T-helper 17 cell (primary cell): Measurements from ENCODE around the gene PMF1. TPM values are rescaled to one million over a fixed set of nuclear protein-coding genes. Genes with fewer than 3 reads are reported as not detected.
"Not testable (repeated sequence)": the region's sequence is repeated elsewhere in the genome, so short reads cannot be mapped to it uniquely, and the experiment has no call there.

Experiments
- ATAC-seq: fragments of 150-1000 bp; cut with Tn5 transposase; 2 replicates; pipeline ENCODE4 v1.10.0; 2021; ENCODE audit warnings: mild to moderate bottlenecking, moderate library complexity
- DNase-seq, 3 donors: peaks; one replicate each; pipeline versions ENCODE4 v3.0.0 to v3.0.0-alpha.2; 2020 to 2021
- H3K9me3 ChIP-seq: one replicate; pipeline ENCODE4 v1.7.0; 2013; ENCODE audit warnings: low read length, mild to moderate bottlenecking; ENCODE audit not compliant: control insufficient read depth, poor library complexity, severe bottlenecking
- H3K27ac Mint-ChIP-seq: one replicate; pipeline ENCODE4 v1.8.0; 2022; ENCODE audit warnings: mild to moderate bottlenecking, moderate library complexity, mixed read lengths
- H3K27me3 Mint-ChIP-seq: one replicate; pipeline ENCODE4 v1.8.0; 2022; ENCODE audit warnings: mixed read lengths
- H3K36me3 Mint-ChIP-seq: one replicate; pipeline ENCODE4 v1.8.0; 2022; ENCODE audit warnings: low read depth, mixed read lengths
- H3K4me1 Mint-ChIP-seq: one replicate; pipeline ENCODE4 v1.8.0; 2022; ENCODE audit warnings: mild to moderate bottlenecking, mixed read lengths
- H3K4me3 Mint-ChIP-seq: one replicate; pipeline ENCODE4 v1.8.0; 2022; ENCODE audit warnings: mild to moderate bottlenecking, moderate library complexity, mixed read lengths
- total RNA-seq, 4 donors: library from RNA in 2 of 4; stranded (reverse) in 2 of 4; gene quantifications; one replicate each; pipeline ENCODE4 v1.2.3 and lab custom pipeline; 2022 to 2026

PMF1 gene
- total RNA-seq, 2 donors from 2014 or later = 59.1 to 73.2 TPM

GRCh38 chr1:156186347-156187177 lies 26.2 kb upstream of the PMF1 start:
- H3K9me3 ChIP-seq, H3K4me3 Mint-ChIP-seq, H3K4me1 Mint-ChIP-seq, ATAC-seq, H3K27ac Mint-ChIP-seq, H3K27me3 Mint-ChIP-seq, DNase-seq, H3K36me3 Mint-ChIP-seq: not testable (repeated sequence)

GRCh38 chr1:156190265-156190664 lies 22.5 kb upstream of the PMF1 start:
- not testable (repeated sequence) for H3K9me3 ChIP-seq, H3K27me3 Mint-ChIP-seq, H3K36me3 Mint-ChIP-seq, H3K4me3 Mint-ChIP-seq, ATAC-seq, H3K27ac Mint-ChIP-seq, DNase-seq
- H3K4me1 Mint-ChIP-seq = peaks cover 19% of the 10 kb centered on the region

- no peaks in the 10 kb centered on the region for H3K9me3 ChIP-seq
- Mint-ChIP-seq H3K36me3 (peaks cover 3% of the 10 kb centered on the region), H3K4me1 (peaks cover 26% of the 10 kb centered on the region), H3K27ac (no peak overlapping the region), H3K27me3 (no peaks in the 10 kb centered on the region), H3K4me3 (no peak overlapping the region)
- no peak for ATAC-seq
- no peak for DNase-seq
Measured at GRCh38 chr1:156191292-156191964, 21.4 kb upstream of the PMF1 start.

- H3K4me1 Mint-ChIP-seq = peaks cover 34% of the 10 kb centered on the region
- ATAC-seq (no peak), DNase-seq (no peak)
- peaks cover 3% of the 10 kb centered on the region for H3K36me3 Mint-ChIP-seq
- peak overlapping the region; percentile 99 for H3K4me3 Mint-ChIP-seq
- H3K27me3 Mint-ChIP-seq = no peaks in the 10 kb centered on the region
- H3K9me3 ChIP-seq = no peaks in the 10 kb centered on the region
- peak overlapping the region; percentile 99 for H3K27ac Mint-ChIP-seq
Measured at GRCh38 chr1:156193208-156193487, 19.7 kb upstream of the PMF1 start.

- peak within 1 kb of the TSS; percentile 99 for H3K27ac Mint-ChIP-seq
- peak; percentile 89 to 97 (median 96) for DNase-seq
- peaks cover 3% of the 10 kb centered on the region for H3K36me3 Mint-ChIP-seq
- no peaks in the 10 kb centered on the region for H3K27me3 Mint-ChIP-seq
- no peaks in the 10 kb centered on the region for H3K9me3 ChIP-seq
- H3K4me3 Mint-ChIP-seq = peak within 1 kb of the TSS; percentile 99
- peaks cover 39% of the 10 kb centered on the region for H3K4me1 Mint-ChIP-seq
- peak; percentile 98 for ATAC-seq
Measured at GRCh38 chr1:156193488-156194299, 19.1 kb upstream of the PMF1 start, which contains the start of gene SLC25A44. TSS of gene SLC25A44 (plus strand) at chr1:156194104. CDS start at chr1:156199848, 5,744 bp downstream.

GRCh38 chr1:156194300-156194652 lies 18.5 kb upstream of the PMF1 start:
- H3K27me3 Mint-ChIP-seq = no peaks in the 10 kb centered on the region
- H3K36me3 Mint-ChIP-seq = peaks cover 3% of the 10 kb centered on the region
- no peaks in the 10 kb centered on the region for H3K9me3 ChIP-seq
- DNase-seq (no peak), ATAC-seq (no peak)
- H3K4me3 Mint-ChIP-seq = peak overlapping the region; percentile 99
- peak overlapping the region; percentile 99 for H3K27ac Mint-ChIP-seq
- H3K4me1 Mint-ChIP-seq = peaks cover 45% of the 10 kb centered on the region

GRCh38 chr1:156195853-156196252 lies 17.0 kb upstream of the PMF1 start:
- Mint-ChIP-seq H3K4me3 (peak overlapping the region; percentile 99), H3K4me1 (peaks cover 56% of the 10 kb centered on the region), H3K27ac (no peak overlapping the region), H3K27me3 (no peaks in the 10 kb centered on the region), H3K36me3 (peaks cover 9% of the 10 kb centered on the region)
- no peaks in the 10 kb centered on the region for H3K9me3 ChIP-seq
- no peak for ATAC-seq
- DNase-seq = no peak

- ATAC-seq = no peak
- Mint-ChIP-seq H3K27me3 (no peaks in the 10 kb centered on the region), H3K4me3 (no peak overlapping the region), H3K4me1 (peaks cover 56% of the 10 kb centered on the region), H3K27ac (peak overlapping the region; percentile 32), H3K36me3 (peaks cover 9% of the 10 kb centered on the region)
- DNase-seq = no peak
- H3K9me3 ChIP-seq = no peaks in the 10 kb centered on the region
Measured at GRCh38 chr1:156196445-156196844, 16.4 kb upstream of the PMF1 start.

GRCh38 chr1:156198831-156199349 lies 13.9 kb upstream of the PMF1 start:
- DNase-seq (no peak), ATAC-seq (no peak)
- peak overlapping the region; percentile 31 for H3K4me3 Mint-ChIP-seq
- no peaks in the 10 kb centered on the region for H3K9me3 ChIP-seq
- peak overlapping the region; percentile 94 for H3K27ac Mint-ChIP-seq
- H3K36me3 Mint-ChIP-seq = peaks cover 8% of the 10 kb centered on the region
- peaks cover 44% of the 10 kb centered on the region for H3K4me1 Mint-ChIP-seq
- H3K27me3 Mint-ChIP-seq = no peaks in the 10 kb centered on the region

GRCh38 chr1:156200044-156200443 lies 12.8 kb upstream of the PMF1 start:
- Mint-ChIP-seq H3K27ac (peak overlapping the region; percentile 14), H3K4me1 (peaks cover 37% of the 10 kb centered on the region), H3K36me3 (peaks cover 7% of the 10 kb centered on the region), H3K4me3 (peak overlapping the region; percentile 31), H3K27me3 (no peaks in the 10 kb centered on the region)
- ATAC-seq = no peak
- no peaks in the 10 kb centered on the region for H3K9me3 ChIP-seq
- DNase-seq = no peak

GRCh38 chr1:156203331-156203730 lies 9.5 kb upstream of the PMF1 start:
- H3K4me1 Mint-ChIP-seq = peaks cover 26% of the 10 kb centered on the region
- no peak overlapping the region for H3K27ac Mint-ChIP-seq
- no peaks in the 10 kb centered on the region for H3K9me3 ChIP-seq
- DNase-seq = no peak
- H3K36me3 Mint-ChIP-seq = peaks cover 7% of the 10 kb centered on the region
- no peak for ATAC-seq
- H3K27me3 Mint-ChIP-seq = no peaks in the 10 kb centered on the region
- H3K4me3 Mint-ChIP-seq = no peak overlapping the region

GRCh38 chr1:156204686-156205085 lies 8.1 kb upstream of the PMF1 start:
- no peak for DNase-seq
- Mint-ChIP-seq H3K4me1 (peaks cover 13% of the 10 kb centered on the region), H3K36me3 (peaks cover 8% of the 10 kb centered on the region), H3K4me3 (no peak overlapping the region), H3K27me3 (no peaks in the 10 kb centered on the region), H3K27ac (no peak overlapping the region)
- H3K9me3 ChIP-seq = no peaks in the 10 kb centered on the region
- no peak for ATAC-seq

GRCh38 chr1:156211243-156211642 lies 1.6 kb upstream of the PMF1 start:
- H3K9me3 ChIP-seq = no peaks in the 10 kb centered on the region
- DNase-seq (no peak), ATAC-seq (no peak)
- Mint-ChIP-seq H3K4me1 (peaks cover 21% of the 10 kb centered on the region), H3K36me3 (peaks cover 7% of the 10 kb centered on the region), H3K27ac (peak overlapping the region; percentile 97), H3K27me3 (no peaks in the 10 kb centered on the region), H3K4me3 (no peak overlapping the region)
